NCI-H2171 (cell line): ENCODE measurements around the gene TGFA.

Experiments
- DNase-seq: peaks from one replicate; lab custom pipeline; 2025; lab: John Stamatoyannopoulos, UW

The TGFA gene

DNA sequence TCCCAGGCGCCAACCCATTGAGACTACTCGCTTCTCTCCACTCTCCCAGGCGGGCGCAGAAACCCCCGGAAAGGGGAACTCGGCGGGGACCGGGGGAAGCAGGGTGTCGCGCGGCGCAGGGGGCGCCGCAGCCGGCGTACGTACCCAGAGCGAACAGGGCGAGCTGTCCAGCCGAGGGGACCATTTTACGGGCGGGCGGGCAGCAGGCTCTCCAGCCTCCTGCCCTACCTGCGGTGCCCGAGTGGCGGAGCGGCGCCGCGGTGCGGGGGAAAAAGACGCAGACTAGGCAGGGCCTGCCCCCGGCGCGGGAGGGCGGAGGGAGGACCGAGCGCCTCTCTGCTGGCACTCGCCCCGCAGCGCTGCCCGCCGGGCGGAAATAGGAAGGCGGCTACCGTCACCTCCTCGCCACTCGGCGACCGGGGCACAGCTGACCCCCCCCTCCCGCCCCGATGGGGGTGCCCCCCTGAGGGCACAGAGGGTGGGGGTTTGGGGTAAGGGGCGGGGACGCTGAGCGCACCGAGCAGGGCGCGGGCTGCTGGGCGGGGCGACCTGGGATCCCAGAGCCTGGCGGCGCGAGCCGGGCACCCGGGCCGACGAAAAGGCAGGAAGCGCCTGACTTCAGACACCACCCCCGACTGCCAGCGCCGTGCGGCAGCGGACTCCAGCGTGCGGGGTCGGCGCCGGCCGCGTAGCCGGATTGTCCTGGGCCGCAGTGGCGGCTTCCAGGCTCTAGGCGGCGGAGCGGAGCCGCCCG, at the start of gene TGFA:
Gene TGFA, minus strand, starts transcription at position 243 of the 754 bp plus-strand sequence. Its CDS starts 59 bp downstream, at position 184.
- peak; percentile 57 for DNase-seq

DNA sequence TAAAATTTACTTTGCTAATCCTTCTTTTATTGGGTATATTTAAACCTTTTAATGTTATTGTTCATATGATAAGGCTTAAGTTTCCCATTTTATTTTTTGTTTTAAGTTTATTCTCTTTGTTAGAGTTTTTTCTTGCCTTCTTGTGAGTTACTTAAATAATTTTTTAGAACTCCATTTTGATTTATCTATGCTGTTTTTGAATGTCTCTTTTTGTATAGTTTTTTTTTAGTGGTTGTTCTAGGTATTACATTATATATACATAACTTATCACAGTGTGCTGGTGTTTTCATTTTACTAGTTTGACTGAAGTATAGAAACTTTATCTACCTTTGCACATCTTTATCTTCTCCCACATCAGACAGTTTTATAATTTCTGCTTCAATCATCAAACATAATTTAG, 49.4 kb upstream of the TGFA start:
- no peak for DNase-seq

DNA sequence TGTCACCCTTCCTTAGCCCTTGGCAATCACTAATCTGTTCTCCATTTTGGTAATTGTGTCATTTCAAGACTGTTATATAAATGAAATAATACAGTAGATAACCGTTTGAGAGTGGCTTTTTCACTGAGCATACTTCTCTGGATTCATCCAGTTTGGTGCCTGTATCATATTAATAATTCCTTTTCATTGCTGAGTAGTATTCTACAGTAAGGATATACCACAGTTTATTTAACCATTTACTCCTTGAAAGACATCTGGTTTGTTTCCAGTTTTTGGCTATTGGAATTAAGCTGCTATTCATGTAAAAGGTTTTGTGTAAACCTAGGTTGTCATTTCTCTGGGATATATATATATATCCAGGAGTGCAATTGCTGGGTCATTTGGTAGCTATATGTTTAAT, 44.6 kb upstream of the TGFA start:
- no peak for DNase-seq

DNA sequence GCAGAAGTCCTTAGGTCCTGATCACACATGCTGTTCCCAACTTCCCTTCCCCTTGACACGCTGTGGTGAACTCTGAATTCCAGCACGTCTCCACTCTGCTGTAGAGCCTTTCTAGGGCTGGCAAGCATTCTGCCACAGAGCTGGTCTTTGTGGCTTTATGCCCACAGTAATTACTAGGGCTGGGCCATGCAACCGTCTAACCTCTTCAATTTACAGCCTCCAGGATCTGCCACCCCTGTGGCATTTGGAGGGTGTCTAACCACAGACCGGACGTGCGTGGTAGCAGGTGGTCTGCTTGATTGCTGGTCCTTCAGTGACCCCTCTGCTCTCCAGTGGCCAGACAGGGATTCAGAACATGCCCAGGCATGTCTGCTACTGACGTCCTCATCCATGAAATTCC, 43.1 kb upstream of the TGFA start:
- DNase-seq = no peak

DNA sequence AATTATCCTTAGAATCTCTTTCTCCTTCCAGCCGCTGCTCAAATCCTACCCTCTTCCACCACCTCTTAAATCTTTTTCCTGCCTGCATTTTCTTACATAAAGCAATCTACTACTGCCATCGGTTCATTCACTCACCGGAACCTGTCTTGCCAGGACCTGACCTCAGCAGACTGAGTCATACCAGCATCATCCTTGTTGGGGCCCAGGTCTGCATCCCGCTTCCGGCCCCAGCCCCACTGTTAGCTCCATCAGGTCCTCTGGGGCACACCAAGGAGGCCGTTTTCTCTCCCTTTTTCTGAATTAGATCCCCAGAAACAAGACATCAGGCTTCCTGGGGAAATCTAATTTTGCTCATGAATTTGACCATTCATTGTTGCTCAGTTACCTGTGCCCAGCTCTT, 42.7 kb upstream of the TGFA start:
- no peak for DNase-seq

DNA sequence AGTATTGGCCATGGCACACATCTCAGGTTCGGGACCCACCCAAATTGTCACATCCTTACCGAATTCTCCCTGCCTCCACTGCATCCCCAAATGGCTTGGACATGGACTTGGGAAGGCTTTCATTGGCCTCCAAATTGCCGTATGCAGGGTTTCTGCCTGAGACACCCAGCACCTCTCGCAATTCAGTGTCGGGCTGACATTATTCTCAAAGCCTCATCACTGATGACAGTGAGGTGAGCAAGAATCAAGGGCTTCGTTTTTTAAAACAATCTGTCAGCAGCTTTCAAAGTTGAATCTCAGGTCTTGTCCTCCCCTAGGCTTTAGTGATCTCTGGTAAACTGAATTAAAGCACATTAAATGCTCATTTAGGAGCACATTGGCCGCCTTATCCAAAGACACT, 29.5 kb upstream of the TGFA start:
- DNase-seq = no peak

DNA sequence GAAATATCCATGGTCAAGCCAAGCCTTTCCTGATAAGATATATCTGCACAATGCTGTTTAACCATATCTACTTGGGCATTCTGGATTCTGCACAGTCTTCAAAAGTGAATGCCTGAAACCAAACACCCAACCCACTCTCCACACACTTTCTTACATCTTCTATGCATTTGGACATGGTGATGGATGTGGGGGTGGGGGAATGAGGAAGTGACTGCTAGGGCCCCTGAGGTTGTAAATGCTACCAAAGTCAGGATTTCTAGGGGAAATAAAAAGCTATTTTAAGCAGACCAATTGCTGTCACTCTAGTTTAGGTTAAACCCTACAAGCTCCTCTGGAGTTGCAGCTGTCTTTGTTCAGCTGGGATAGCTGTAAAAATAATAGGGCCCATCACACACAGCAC, 26.7 kb upstream of the TGFA start:
- DNase-seq = no peak

DNA sequence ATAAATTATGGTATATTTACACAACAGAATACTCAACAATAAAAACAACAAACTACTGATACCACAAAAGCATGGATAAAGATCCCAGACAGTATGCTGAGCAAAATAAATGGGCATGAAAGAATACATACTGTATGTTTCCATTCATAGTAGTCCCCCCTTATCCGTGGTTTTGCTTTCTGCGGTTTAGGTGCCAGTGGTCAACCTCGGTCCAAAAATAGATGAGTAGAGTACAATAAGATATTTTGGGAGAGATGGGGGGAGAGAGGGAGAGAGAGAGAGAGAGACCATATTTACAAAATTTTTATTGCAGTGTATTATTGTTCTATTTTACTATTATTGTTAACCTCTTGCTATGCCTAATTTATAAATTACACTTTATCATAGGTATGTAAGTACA, 21.0 kb upstream of the TGFA start:
- DNase-seq = no peak

DNA sequence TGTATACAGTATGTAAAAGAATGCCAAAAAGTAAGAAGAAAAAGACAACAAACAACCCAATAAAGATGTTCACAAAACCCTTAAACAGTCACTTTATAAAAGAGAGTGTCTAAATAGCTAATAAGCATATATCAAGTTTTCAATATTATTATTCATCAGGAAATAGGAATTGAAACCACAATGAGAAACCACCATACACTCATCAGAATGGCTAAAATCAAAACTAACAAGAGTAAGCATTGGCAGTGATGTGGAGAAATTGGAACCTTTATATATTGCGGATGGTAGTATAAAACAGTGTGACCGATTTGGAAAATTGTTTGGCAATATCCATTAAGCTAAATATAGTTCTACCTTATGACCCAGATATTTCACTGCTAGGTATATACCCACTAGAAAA, 20.5 kb upstream of the TGFA start:
- no peak for DNase-seq

DNA sequence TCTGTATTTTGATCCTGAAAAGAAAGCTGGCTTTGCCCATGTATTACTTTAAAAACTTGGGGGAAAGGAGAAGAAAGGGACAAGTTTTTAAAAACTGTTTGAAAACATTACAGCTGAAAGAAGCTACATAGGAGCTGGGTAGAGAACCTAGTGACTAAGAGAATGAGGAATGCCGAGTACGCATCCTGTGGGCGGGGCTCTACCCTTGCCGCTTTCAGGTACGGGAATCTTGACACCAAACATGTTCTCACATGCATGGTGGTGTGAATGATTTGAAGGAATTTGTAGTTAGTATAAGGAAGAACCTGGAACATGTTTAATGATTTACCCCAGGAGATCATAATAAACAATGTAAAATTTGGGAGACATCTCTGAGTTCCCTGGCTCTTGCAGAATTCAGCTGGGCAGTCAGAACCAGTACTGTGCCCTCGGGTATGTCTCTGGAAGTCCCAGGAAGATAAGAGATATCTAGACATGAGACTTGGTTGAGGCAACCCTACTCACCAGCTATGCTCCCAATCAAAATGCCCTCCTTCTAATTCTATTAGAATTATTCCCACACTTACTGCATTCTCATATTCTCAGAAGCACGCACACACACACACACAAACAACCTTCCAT, 16.5 kb upstream of the TGFA start:
- DNase-seq = no peak

DNA sequence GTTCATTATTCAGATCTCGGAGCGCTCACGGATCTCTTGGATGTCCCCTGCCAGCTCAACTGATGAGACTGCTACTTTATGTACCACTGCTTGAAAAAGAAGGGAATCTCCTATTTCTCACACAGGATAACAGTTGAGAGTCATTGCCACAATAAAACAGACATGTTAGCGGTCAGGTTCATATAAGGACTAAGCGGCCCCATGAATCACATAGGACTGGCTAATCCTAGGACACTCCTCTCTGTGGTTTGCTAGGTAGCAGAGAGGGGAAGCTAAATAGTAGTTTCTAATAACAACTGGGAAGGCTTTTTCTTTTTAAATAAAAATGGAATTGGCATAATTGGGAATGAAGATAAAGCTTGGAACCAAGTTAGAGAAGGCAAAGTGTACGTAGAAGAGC, 15.9 kb upstream of the TGFA start:
- no peak for DNase-seq

DNA sequence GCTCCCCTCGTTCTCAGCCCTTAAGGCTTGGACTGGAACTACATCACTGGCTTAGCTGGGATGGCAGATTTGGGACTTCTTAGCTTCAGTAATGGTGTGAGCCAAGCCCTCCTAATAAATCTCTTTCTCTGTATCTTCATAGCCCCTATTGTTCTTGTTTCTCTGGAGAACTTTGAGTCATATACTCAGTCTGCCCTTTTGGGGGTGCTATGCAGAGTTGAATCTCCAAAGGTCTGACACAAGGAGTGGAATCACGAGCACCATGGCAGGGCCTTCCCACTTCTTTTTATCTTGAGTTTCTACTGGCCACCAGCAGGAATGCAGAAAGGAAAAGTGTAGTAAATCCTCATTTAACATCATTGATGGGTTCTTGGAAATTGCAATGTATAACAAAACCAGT, 13.3 kb upstream of the TGFA start:
- no peak for DNase-seq

DNA sequence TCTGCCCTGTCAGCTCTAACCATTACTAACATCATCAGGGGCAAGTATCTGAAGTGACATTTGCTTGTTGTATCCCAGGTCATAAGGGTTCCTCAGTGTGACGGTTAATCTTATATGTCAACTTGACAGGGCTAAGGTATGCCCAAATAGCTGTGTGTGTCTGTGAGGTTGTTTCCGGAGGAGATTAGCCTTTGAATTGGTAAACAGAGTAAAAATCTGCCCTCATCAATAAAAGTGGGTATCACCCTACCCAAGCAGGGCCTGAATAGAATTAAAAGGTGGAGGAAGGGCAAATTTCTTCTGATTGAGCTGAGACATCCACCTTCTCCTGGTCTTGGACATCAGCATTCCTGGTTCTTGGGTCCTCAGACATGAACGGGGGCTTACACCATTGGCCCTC, 12.8 kb upstream of the TGFA start:
- no peak for DNase-seq

DNA sequence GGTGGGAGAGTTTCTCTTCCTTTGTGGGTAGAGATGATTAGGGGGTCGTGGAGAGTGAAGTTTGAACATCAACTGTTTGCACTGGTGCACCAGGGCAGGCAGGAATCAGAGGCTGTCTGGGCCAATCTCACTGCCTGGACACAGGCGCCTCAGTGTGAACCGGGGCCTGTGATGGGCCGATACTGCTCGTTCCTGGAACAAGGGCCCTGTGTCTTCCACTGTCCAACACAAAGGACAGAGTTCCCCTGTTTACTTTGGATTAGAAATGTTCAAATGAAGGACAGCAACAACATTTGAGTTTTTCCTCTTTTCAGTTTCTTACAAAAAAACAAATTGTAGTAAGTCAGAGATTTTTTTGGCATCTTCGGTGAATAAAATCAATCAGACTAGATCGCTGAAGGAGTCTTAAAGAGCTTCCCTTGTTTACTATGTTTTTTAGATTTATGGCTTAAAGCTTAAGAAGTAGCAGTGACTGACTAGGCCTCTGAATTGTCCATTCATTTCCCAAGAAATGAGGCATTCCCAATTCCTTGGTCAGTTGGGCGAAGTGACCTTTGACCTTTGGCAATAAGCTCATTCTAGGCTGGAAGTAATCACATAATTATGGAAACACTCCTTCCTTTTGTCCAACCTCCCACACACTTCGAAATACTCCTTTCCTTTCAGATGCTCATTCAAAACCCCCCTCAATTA, 11.6 kb upstream of the TGFA start:
- no peak for DNase-seq

DNA sequence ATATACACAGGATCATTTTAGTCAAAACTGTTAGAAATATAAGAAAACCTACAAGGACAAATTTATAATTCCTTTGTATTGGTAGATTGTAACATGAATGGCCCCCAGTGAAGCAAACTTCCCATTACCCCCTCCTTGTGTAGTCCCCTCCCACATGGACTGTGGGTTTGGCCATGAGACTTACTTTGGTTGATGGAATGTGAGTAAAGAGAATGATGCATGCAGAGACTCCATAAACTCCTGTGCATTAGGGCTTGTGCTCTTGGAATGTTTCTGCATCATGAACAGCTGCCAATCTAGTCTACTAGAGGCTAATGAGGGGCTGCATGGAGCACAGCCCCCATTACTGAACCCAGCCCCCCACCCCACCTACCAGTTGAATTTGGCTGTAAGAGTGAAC, 8.3 kb upstream of the TGFA start:
- DNase-seq = no peak

DNA sequence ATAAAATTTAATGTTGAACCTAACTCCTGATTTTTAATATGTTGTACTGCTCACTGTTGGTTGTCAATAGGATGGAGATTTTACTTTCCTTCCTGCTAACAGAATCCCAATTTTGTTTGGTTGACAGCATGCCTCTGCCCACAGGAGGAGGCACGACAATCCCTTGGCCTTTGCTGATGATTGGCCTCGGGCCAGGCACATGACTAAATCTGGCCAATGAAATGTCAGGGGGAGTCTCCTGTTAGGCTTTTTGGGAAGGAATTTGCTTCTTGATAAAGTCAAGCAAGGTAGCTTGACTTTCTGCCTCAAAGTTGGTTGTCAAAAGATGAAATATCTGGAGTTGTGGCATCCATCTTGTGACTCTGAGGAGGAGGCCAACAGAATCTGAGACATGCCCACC, 6.8 kb upstream of the TGFA start:
- DNase-seq = no peak

DNA sequence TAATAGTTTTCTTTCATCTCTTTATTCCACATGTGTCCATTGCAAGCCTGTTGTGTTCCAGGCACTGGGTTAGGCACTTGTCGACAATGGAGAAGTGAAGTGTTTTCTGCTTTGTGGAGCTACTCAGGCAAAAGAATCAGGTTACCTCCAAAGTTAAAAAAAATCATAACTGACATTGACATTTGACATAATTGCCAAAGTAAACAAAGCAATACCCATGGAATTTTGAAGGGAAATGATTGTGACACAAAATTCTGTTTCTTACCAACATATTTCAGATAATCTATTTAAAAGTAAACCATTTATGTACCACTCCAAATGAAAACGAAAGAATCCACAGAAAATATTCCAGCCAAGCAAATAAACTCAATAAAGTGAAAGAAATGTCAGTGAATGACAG, 6.4 kb upstream of the TGFA start:
- DNase-seq = no peak

DNA sequence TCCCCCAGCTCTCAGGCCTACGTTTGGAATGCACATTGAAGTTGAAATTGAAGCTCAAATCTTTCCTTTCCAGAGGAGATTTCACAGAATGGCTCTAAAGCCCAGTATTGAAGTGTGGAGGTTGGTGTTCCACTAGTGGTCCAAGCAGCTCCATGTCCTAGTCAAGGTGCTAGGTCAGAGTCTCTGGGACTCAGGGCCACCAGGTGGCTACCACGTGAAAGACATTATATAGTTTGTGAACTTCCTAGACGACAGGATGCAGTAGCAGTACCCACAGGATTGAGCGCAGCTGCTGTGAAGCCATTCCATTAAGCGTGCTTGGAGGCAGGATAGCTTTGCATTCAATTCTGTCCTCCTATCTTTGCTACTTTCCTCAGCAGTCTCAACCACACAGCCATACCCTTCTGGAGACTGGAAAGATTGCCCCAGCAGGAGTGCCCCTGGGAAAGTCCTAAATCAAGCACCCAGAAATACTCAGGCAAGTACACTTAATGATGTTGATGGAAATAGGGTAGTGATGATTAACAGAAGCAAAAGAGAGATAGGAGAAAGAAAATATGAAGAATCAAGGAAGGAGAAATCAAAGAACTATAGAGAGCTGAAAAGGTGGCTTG, 4.7 kb upstream of the TGFA start:
- DNase-seq = no peak

DNA sequence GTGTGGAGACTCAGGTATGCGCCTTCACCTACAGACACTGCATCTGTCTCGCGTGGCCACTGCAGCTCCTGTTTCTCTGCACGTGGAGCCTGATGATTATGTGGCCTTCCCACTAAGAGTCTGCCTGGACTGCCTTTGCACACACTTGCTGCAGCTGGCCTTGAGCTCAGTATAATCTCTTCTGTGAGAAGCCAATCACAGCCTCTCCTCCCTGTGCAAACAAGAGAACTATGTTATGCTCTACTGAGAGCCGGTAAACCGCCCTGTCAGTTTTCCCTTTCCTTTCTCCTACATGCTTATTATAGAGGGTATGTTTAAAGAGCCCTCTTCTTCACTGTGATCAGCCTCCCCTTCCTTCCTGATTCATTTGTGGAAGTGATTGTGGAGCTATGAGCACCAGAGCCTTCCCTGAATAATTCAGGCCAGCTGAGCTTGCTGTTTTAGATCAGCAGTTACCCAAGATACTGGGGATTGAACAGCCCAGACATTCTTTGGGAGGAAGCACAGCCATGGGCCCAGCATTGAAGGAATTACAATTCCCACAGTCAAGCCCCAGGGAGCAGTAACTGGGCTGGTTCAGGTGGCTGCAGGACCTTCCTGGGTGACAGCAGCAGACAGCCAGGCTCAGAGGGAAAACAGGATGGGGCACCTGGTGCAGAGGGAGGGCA, 3.7 kb upstream of the TGFA start:
- no peak for DNase-seq

DNA sequence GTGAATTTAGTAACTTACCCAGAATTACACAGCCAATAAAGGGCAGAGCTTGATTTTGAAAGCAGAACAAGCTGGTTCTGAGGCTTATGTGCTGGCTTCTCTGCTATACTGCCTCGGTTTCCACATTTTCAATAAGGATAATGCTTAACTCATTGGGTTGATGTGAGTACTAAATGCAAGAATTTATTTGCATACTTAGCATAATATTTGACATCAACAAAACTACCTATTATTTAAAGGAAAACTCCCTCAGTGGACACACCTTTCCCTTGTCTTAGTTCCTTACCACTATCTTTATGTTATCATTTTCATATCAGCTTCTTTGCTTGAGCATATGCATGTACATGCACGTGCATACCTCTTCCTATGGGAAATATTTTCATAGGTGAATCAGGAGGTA, 3.0 kb upstream of the TGFA start:
- no peak for DNase-seq

DNA sequence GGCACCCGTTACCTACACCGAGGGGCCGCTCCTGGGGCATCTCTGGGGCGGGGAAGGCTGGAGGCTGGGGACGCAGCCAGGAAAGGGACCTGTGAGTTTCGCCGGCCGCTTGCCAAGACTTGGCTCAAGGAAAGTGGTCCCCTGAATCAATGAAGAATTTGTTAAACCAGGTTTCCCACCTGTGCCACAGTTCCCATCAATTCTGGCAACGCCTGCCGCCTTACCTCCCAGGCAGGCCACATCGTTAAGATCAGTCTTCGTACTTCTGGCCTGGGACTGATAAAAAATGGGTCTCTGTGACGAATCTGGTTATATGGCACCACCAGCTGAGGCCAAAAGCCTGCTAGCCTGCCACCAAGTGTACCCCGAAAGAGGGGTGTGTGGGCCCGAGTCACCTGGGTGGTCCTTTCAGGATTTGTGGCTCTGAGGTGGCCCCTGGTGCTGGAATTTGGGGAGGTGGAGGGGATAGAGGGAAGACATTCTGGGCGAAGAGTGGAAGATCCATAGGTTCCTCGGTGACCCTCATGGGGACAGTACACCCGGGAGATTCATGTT, 789 bp upstream of the TGFA start:
- DNase-seq = no peak

DNA sequence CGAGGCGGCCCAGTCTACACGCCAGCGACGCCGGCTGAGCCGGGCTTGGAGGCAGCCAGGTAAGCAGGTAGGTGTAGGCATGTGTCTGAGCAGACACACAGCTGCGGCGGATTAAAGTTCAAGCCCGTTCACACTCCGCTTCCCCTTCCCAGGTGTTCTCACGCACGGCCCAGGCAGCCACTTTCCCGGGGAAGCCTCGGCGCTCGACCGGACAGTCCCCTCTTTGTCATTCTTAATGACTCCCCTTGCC, 367 bp downstream of the TGFA start:
- peak; percentile 19 for DNase-seq
